Measurements from ENCODE around the gene PDZD8.

DNA sequence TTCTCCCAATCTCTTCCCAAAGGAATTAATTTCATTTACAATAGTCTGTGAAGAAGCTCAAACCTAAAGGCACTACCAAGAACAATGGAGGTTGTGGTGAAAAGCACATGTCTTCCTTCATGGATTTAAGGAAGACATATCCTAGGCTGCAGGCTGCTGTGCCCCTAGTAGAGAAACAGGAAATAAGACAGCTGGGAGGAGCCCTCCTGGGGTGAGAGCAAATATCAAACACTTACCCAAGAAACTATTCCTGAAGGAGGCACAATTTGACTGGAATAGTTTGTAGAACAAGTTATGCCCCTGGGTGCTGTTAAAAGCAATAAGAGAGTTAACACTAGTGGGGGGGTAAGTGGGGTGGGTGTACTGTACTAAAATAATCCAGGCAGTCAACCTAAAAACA is 30.1 kb downstream of the PDZD8 start:
- TF ChIP-seq, protein P1, sequence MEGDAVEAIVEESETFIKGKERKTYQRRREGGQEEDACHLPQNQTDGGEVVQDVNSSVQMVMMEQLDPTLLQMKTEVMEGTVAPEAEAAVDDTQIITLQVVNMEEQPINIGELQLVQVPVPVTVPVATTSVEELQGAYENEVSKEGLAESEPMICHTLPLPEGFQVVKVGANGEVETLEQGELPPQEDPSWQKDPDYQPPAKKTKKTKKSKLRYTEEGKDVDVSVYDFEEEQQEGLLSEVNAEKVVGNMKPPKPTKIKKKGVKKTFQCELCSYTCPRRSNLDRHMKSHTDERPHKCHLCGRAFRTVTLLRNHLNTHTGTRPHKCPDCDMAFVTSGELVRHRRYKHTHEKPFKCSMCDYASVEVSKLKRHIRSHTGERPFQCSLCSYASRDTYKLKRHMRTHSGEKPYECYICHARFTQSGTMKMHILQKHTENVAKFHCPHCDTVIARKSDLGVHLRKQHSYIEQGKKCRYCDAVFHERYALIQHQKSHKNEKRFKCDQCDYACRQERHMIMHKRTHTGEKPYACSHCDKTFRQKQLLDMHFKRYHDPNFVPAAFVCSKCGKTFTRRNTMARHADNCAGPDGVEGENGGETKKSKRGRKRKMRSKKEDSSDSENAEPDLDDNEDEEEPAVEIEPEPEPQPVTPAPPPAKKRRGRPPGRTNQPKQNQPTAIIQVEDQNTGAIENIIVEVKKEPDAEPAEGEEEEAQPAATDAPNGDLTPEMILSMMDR (IDR thresholded peaks at IDR 0.05) = no peak
- TF ChIP-seq POLR2A (IDR thresholded peaks at IDR 0.05) (no peak), EP300 (IDR thresholded peaks at IDR 0.05) (no peak)
